ENCODE results near the gene TCF25.
"Not testable (repeated sequence)": the region's sequence is repeated elsewhere in the genome, so short reads cannot be mapped to it uniquely, and the experiment has no call there.

Gene TCF25

DNA sequence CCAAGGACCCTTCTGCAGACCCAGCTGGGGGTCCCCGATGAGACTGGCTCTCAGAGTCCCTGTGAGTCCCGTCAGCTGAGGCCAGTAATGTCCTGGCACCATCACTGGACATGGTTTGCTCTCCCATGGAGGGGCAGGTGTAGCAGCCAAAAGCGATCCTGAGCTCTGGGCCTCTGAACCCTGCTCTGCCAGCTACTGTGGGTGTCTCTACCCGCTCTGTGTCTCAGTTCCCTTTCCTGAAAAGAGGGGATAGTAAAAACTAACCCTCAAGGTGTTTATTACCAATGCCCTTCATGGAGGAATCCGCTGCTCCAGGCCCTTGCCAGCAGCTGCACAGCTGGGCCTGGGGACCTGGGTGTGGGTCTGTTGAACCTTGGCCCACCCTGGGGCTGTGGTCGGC lies 58.6 kb downstream of the TCF25 start:
- Histone ChIP-seq H3K36me3 (ENCODE audit: insufficient read depth, low read length) (peaks cover 59% of the 10 kb centered on the region), H3K4me2 (ENCODE audit: low read length) (no peak overlapping the region), H3K9me3 (replicated peaks; ENCODE audit: low read length) (no peaks in the 10 kb centered on the region), H3K4me3 (ENCODE audit: low read length) (no peak overlapping the region), H3K9ac (ENCODE audit: low read depth, low read length) (no peak overlapping the region), H3K27me3 (ENCODE audit: control insufficient read depth, insufficient read depth, low read length) (no peaks in the 10 kb centered on the region), H3K4me1 (ENCODE audit: control insufficient read depth, insufficient read depth, low read length) (no peaks in the 10 kb centered on the region)

GRCh38 chr16:89934019-89934418 lies 60.6 kb downstream of the TCF25 start:
- H3K27me3 ChIP-seq (ENCODE audit: control insufficient read depth, insufficient read depth, low read length); H3K9me3 ChIP-seq (replicated peaks; ENCODE audit: low read length); H3K4me2 ChIP-seq (ENCODE audit: low read length); H3K4me3 ChIP-seq (ENCODE audit: low read length); H3K4me1 ChIP-seq (ENCODE audit: control insufficient read depth, insufficient read depth, low read length); H3K9ac ChIP-seq (ENCODE audit: low read depth, low read length): not testable (repeated sequence)
- H3K36me3 ChIP-seq (ENCODE audit: insufficient read depth, low read length), result peaks cover 59% of the 10 kb centered on the region

- H3K36me3 ChIP-seq (ENCODE audit: insufficient read depth, low read length), result peaks cover 53% of the 10 kb centered on the region
- no peaks in the 10 kb centered on the region for H3K27me3 ChIP-seq (ENCODE audit: control insufficient read depth, insufficient read depth, low read length)
- no peak overlapping the region for H3K4me3 ChIP-seq (ENCODE audit: low read length)
- H3K9me3 ChIP-seq (replicated peaks; ENCODE audit: low read length), result no peaks in the 10 kb centered on the region
- no peaks in the 10 kb centered on the region for H3K4me1 ChIP-seq (ENCODE audit: control insufficient read depth, insufficient read depth, low read length)
- no peak overlapping the region for H3K9ac ChIP-seq (ENCODE audit: low read depth, low read length)
- H3K4me2 ChIP-seq (ENCODE audit: low read length), result no peak overlapping the region
Observed at GRCh38 chr16:89934611-89935553, 61.5 kb downstream of the TCF25 start.

DNA sequence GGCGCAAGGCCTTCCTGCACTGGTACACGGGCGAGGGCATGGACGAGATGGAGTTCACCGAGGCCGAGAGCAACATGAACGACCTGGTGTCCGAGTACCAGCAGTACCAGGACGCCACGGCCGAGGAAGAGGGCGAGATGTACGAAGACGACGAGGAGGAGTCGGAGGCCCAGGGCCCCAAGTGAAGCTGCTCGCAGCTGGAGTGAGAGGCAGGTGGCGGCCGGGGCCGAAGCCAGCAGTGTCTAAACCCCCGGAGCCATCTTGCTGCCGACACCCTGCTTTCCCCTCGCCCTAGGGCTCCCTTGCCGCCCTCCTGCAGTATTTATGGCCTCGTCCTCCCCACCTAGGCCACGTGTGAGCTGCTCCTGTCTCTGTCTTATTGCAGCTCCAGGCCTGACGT lies 62.2 kb downstream of the TCF25 start:
- H3K36me3 ChIP-seq (ENCODE audit: insufficient read depth, low read length), result peaks cover 53% of the 10 kb centered on the region
- not testable (repeated sequence) for H3K27me3 ChIP-seq (ENCODE audit: control insufficient read depth, insufficient read depth, low read length); H3K4me2 ChIP-seq (ENCODE audit: low read length); H3K4me3 ChIP-seq (ENCODE audit: low read length); H3K9me3 ChIP-seq (replicated peaks; ENCODE audit: low read length); H3K4me1 ChIP-seq (ENCODE audit: control insufficient read depth, insufficient read depth, low read length); H3K9ac ChIP-seq (ENCODE audit: low read depth, low read length)

DNA sequence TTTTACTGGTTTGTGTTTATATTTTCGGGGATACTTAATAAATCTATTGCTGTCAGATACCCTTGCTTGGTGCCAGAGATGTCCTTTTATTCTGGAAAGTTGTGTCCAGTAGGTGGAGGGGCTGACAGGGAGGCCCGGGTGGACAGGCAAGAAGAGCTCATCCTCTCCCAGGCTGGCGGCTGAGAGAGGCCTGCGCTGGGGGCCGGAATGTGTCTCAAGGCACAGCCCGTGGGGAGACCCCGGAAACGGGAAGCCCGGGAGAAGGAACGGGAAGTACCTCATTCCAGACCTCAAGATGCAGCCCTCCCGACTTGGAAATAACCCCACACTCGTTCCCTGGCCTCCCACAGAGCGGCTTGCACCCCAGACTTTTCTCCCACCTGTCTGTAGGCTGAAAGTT lies 62.6 kb downstream of the TCF25 start:
- no peaks in the 10 kb centered on the region for H3K4me1 ChIP-seq (ENCODE audit: control insufficient read depth, insufficient read depth, low read length)
- no peaks in the 10 kb centered on the region for H3K9me3 ChIP-seq (replicated peaks; ENCODE audit: low read length)
- no peak overlapping the region for H3K4me3 ChIP-seq (ENCODE audit: low read length)
- H3K27me3 ChIP-seq (ENCODE audit: control insufficient read depth, insufficient read depth, low read length), result no peaks in the 10 kb centered on the region
- H3K36me3 ChIP-seq (ENCODE audit: insufficient read depth, low read length), result peaks cover 52% of the 10 kb centered on the region
- no peak overlapping the region for H3K9ac ChIP-seq (ENCODE audit: low read depth, low read length)
- H3K4me2 ChIP-seq (ENCODE audit: low read length), result no peak overlapping the region

DNA sequence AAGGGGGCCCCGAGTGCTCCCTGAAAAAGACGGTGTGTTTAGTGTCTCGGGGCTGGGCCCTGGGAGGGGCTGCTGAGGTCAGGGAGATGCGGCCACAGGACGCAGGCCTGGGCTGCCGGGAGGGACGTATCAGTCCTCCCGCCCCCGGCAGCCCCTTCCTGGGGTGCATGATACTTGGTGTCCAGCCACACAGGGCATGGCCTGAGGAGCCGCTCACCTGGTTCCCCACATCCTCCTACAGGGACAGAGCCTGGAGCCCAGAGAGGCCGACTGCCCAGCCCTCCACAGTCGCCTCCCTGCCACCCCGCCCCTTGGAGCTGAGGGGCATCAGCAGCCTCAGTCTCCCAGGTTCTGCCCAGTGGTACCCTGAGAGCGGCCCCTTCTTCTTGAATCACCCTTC lies 63.1 kb downstream of the TCF25 start:
- H3K27me3 ChIP-seq (ENCODE audit: control insufficient read depth, insufficient read depth, low read length), result no peaks in the 10 kb centered on the region
- no peak overlapping the region for H3K9ac ChIP-seq (ENCODE audit: low read depth, low read length)
- H3K4me2 ChIP-seq (ENCODE audit: low read length), result no peak overlapping the region
- H3K4me3 ChIP-seq (ENCODE audit: low read length), result no peak overlapping the region
- H3K4me1 ChIP-seq (ENCODE audit: control insufficient read depth, insufficient read depth, low read length), result no peaks in the 10 kb centered on the region
- peaks cover 47% of the 10 kb centered on the region for H3K36me3 ChIP-seq (ENCODE audit: insufficient read depth, low read length)
- H3K9me3 ChIP-seq (replicated peaks; ENCODE audit: low read length), result no peaks in the 10 kb centered on the region

GRCh38 chr16:89936981-89937380 lies 63.6 kb downstream of the TCF25 start:
- H3K4me2 ChIP-seq (ENCODE audit: low read length), result no peak overlapping the region
- H3K9ac ChIP-seq (ENCODE audit: low read depth, low read length), result no peak overlapping the region
- H3K27me3 ChIP-seq (ENCODE audit: control insufficient read depth, insufficient read depth, low read length), result no peaks in the 10 kb centered on the region
- peaks cover 43% of the 10 kb centered on the region for H3K36me3 ChIP-seq (ENCODE audit: insufficient read depth, low read length)
- H3K4me3 ChIP-seq (ENCODE audit: low read length), result no peak overlapping the region
- H3K9me3 ChIP-seq (replicated peaks; ENCODE audit: low read length), result no peaks in the 10 kb centered on the region
- H3K4me1 ChIP-seq (ENCODE audit: control insufficient read depth, insufficient read depth, low read length), result no peaks in the 10 kb centered on the region

GRCh38 chr16:89938175-89938885 lies 64.9 kb downstream of the TCF25 start:
- H3K9me3 ChIP-seq (replicated peaks; ENCODE audit: low read length), result no peaks in the 10 kb centered on the region
- no peak overlapping the region for H3K4me2 ChIP-seq (ENCODE audit: low read length)
- no peak overlapping the region for H3K9ac ChIP-seq (ENCODE audit: low read depth, low read length)
- no peaks in the 10 kb centered on the region for H3K4me1 ChIP-seq (ENCODE audit: control insufficient read depth, insufficient read depth, low read length)
- no peaks in the 10 kb centered on the region for H3K27me3 ChIP-seq (ENCODE audit: control insufficient read depth, insufficient read depth, low read length)
- H3K4me3 ChIP-seq (ENCODE audit: low read length), result no peak overlapping the region
- peaks cover 30% of the 10 kb centered on the region for H3K36me3 ChIP-seq (ENCODE audit: insufficient read depth, low read length)

DNA sequence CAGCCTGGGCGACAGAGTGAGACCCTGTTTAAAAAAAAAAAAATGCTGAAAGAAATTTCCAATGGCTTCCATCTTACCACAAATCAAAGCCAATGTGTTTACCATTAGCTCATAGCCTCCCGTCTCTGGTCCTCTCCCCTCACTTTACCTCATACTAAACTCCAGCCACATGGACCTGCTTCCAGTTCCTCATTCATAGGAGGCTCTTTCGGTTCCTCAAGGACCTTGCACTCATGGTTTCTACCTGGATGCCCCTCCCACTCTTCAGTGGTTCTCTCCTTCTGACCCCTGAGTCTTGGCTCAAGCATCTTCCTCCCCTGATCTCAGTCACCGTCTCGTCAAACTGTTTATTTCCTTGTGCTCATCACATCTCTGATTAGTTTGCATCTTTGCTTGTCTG lies 71.4 kb downstream of the TCF25 start:
- Histone ChIP-seq H3K9ac (ENCODE audit: low read depth, low read length) (no peak overlapping the region), H3K36me3 (ENCODE audit: insufficient read depth, low read length) (no peaks in the 10 kb centered on the region), H3K4me3 (ENCODE audit: low read length) (no peak overlapping the region), H3K4me2 (ENCODE audit: low read length) (no peak overlapping the region), H3K27me3 (ENCODE audit: control insufficient read depth, insufficient read depth, low read length) (peaks cover 3% of the 10 kb centered on the region), H3K9me3 (replicated peaks; ENCODE audit: low read length) (no peaks in the 10 kb centered on the region), H3K4me1 (ENCODE audit: control insufficient read depth, insufficient read depth, low read length) (peaks cover 14% of the 10 kb centered on the region)

DNA sequence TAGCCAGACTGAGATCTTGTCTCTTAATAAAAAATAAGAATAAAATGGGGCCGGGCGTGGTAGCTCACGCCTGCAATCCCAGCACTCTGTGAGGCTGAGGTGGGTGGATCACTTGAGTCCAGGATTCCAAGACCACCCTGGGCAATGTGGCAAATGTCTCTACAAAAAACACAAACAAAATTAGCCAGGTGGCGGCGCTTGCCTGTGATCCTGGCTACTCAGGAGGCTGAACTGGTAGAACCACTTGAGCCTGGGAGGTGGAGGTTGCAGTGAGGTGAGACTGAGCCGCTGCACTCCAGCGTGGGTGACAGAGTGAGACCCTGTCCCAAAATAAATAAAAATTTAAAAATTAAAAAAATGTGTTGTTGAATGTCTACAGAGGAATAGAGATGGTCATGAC lies 72.3 kb downstream of the TCF25 start:
- no peaks in the 10 kb centered on the region for H3K9me3 ChIP-seq (replicated peaks; ENCODE audit: low read length)
- no peak overlapping the region for H3K9ac ChIP-seq (ENCODE audit: low read depth, low read length)
- H3K27me3 ChIP-seq (ENCODE audit: control insufficient read depth, insufficient read depth, low read length), result peaks cover 3% of the 10 kb centered on the region
- no peak overlapping the region for H3K4me2 ChIP-seq (ENCODE audit: low read length)
- no peak overlapping the region for H3K4me3 ChIP-seq (ENCODE audit: low read length)
- no peaks in the 10 kb centered on the region for H3K36me3 ChIP-seq (ENCODE audit: insufficient read depth, low read length)
- peaks cover 16% of the 10 kb centered on the region for H3K4me1 ChIP-seq (ENCODE audit: control insufficient read depth, insufficient read depth, low read length)

- H3K27me3 ChIP-seq (ENCODE audit: control insufficient read depth, insufficient read depth, low read length), result peaks cover 3% of the 10 kb centered on the region
- H3K9me3 ChIP-seq (replicated peaks; ENCODE audit: low read length), result no peaks in the 10 kb centered on the region
- H3K4me2 ChIP-seq (ENCODE audit: low read length), result no peak overlapping the region
- no peaks in the 10 kb centered on the region for H3K36me3 ChIP-seq (ENCODE audit: insufficient read depth, low read length)
- H3K4me3 ChIP-seq (ENCODE audit: low read length), result no peak overlapping the region
- no peak overlapping the region for H3K9ac ChIP-seq (ENCODE audit: low read depth, low read length)
- peaks cover 16% of the 10 kb centered on the region for H3K4me1 ChIP-seq (ENCODE audit: control insufficient read depth, insufficient read depth, low read length)
Observed at GRCh38 chr16:89946515-89946914, 73.1 kb downstream of the TCF25 start.

Data from skeletal muscle satellite cell (primary cell).